HepG2 (cell line): ENCODE data around the gene BLMH. TPM values are rescaled to one million over a fixed set of nuclear protein-coding genes. Genes with fewer than 3 reads are reported as not detected.

ENCODE experiments used
- ATAC-seq: fragments of 200-7000 bp; cut with Tn5 transposase; 3 replicates; pipeline ENCODE4 v1.9.1; 2020; ENCODE audit warnings: mild to moderate bottlenecking, moderate library complexity
- BruUV-seq: library from RNA; stranded (reverse); fragments of 400-500 nt; replicated peaks from 2 replicates; lab custom pipeline; 2021; lab: Mats Ljungman, UMichigan
- CTCF ChIA-PET: fragments of 300-600 bp; formaldehyde crosslinking; extraction: SDS; loops from one replicate; lab custom pipeline; 2021; ENCODE audit warnings: low total read pairs, inconsistent platforms, low intra/inter-chr PET ratio; lab: Yijun Ruan, JAX
- POLR2A ChIA-PET: fragments of 350-600 bp; sonication (Branson Sonifier 250); formaldehyde crosslinking; loops from one replicate; lab custom pipeline; 2020; ENCODE audit warnings: antibody characterized with exemption, inconsistent platforms; lab: Yijun Ruan, JAX
- DNase-seq: peaks from one replicate; pipeline ENCODE4 v3.0.0-alpha.2; 2015; ENCODE audit warnings: low spot score
- FAIRE-seq: peaks from 3 replicates; lab custom pipeline; 2011; peaks lifted over from hg19 to GRCh38; lab: Jason Lieb, UNC
- H2AFZ ChIP-seq: one replicate; pipeline ENCODE4 v1.6.1; 2011; ENCODE audit warnings: low read length, inconsistent platforms
- H3K27ac ChIP-seq: fragments of 300-600 bp; 3 replicates; pipeline ENCODE4 v1.8.0; 2011; ENCODE audit warnings: mixed run types, mild to moderate bottlenecking, mixed read lengths, low read length, inconsistent platforms; ENCODE audit not compliant: insufficient read depth; ENCODE audit errors: extremely low read length
- H3K27me3 ChIP-seq, 2 experiments: fragments of 200-600 bp in 1 of 2; 2 replicates in 1 of 2; 3 replicates in 1 of 2; pipeline versions ENCODE4 v1.6.0 to v1.8.0; 2011; ENCODE audit warnings: low read length in 2 of 2, mild to moderate bottlenecking in 2 of 2, moderate library complexity in 2 of 2, inconsistent platforms in 1 of 2; ENCODE audit not compliant: insufficient read depth in 2 of 2, control insufficient read depth in 1 of 2
- H3K36me3 ChIP-seq, 2 experiments: fragments of 200-600 bp in 1 of 2; replicated peaks in 1 of 2; 2 replicates in 1 of 2; 3 replicates in 1 of 2; pipeline versions ENCODE4 v1.5.1 to v1.8.0; 2011; ENCODE audit warnings: low read length in 2 of 2, inconsistent platforms in 1 of 2; ENCODE audit not compliant: insufficient read depth in 2 of 2, control insufficient read depth in 1 of 2
- H3K4me1 ChIP-seq: 2 replicates; pipeline ENCODE4 v1.5.1; 2012; ENCODE audit warnings: low read length, inconsistent platforms; ENCODE audit not compliant: insufficient read depth
- H3K4me2 ChIP-seq: 2 replicates; pipeline ENCODE4 v1.6.0; 2011; ENCODE audit warnings: low read depth, low read length, inconsistent platforms
- H3K4me3 ChIP-seq, 3 experiments: fragments of 200-600 bp in 1 of 3; sonication (generic), shearing (Covaris generic) in 1 of 3; replicated peaks in 1 of 3; 2 replicates each; pipeline ENCODE4 v1.5.1; 2011 to 2016; ENCODE audit warnings: low read length in 3 of 3, inconsistent platforms in 2 of 3, low read depth in 2 of 3, mild to moderate bottlenecking in 2 of 3, control low read depth in 1 of 3, mixed read lengths in 1 of 3; ENCODE audit not compliant: insufficient read depth in 1 of 3
- H3K79me2 ChIP-seq: one replicate; pipeline ENCODE4 v1.6.1; 2011; ENCODE audit warnings: low read length, inconsistent platforms; ENCODE audit not compliant: insufficient read depth
- H3K9ac ChIP-seq: 2 replicates; pipeline ENCODE4 v1.6.0; 2011; ENCODE audit warnings: mild to moderate bottlenecking, low read depth, low read length, inconsistent platforms; ENCODE audit not compliant: insufficient read depth
- H3K9me3 ChIP-seq: 2 replicates; pipeline ENCODE4 v1.5.1; 2012; ENCODE audit warnings: mild to moderate bottlenecking, low read length
- H4K20me1 ChIP-seq: 2 replicates; pipeline ENCODE4 v1.6.0; 2011; ENCODE audit warnings: inconsistent platforms, mild to moderate bottlenecking, low read length, moderate library complexity; ENCODE audit not compliant: insufficient read depth
- ELF3 ChIP-seq: IDR thresholded peaks from 2 replicates; pipeline ENCODE4 v1.6.1; 2016; ENCODE audit warnings: missing genetic modification reagents, missing compliant biosample characterization
- FOXM1 ChIP-seq: sonication (generic); formaldehyde crosslinking; IDR thresholded peaks from 2 replicates; pipeline ENCODE4 v1.5.0; 2020; ENCODE audit warnings: missing genetic modification reagents
- MZF1 ChIP-seq: sonication (generic); formaldehyde crosslinking; IDR thresholded peaks from 2 replicates; pipeline ENCODE4 v1.8.1; 2023; ENCODE audit warnings: mild to moderate bottlenecking, missing genetic modification reagents, borderline replicate concordance
- PHF5A ChIP-seq: IDR thresholded peaks from one replicate; pipeline ENCODE4 v1.6.1; 2018; ENCODE audit warnings: low read depth, missing genetic modification reagents; ENCODE audit not compliant: unreplicated experiment
- REL ChIP-seq: sonication (generic); formaldehyde crosslinking; conservative IDR thresholded peaks from 2 replicates; pipeline ENCODE4 v1.8.0; 2022; ENCODE audit warnings: mild to moderate bottlenecking, missing genetic modification reagents, moderate library complexity
- RNF2 ChIP-seq: fragments of 450-650 bp; conservative IDR thresholded peaks from 2 replicates; pipeline ENCODE4 v1.6.1; 2016; ENCODE audit warnings: low read depth
- THYN1 ChIP-seq: sonication (generic); formaldehyde crosslinking; IDR thresholded peaks from 2 replicates; pipeline ENCODE4 v1.8.1; 2023; ENCODE audit warnings: low read depth, mild to moderate bottlenecking, moderate library complexity, missing genetic modification reagents, borderline replicate concordance
- ZNF484 ChIP-seq: sonication (generic); formaldehyde crosslinking; IDR thresholded peaks from 2 replicates; pipeline ENCODE4 v1.5.1; 2020; ENCODE audit warnings: mild to moderate bottlenecking, low read depth, missing genetic modification reagents, borderline replicate concordance
- ZNF7 ChIP-seq: IDR thresholded peaks from 2 replicates; pipeline ENCODE4 v1.6.1; 2016; ENCODE audit warnings: missing biosample characterization, missing genetic modification reagents
- WGBS: methylation state at CpG from one replicate; pipeline ENCODE4 v1.1.6; 2017; ENCODE audit warnings: low lambda C conversion rate; 5-methylcytosine and 5-hydroxymethylcytosine counted together
- in situ Hi-C: cut with HindIII; loops from 2 replicates; pipeline ENCODE4 v1.10.0; 2017; ENCODE audit warnings: low pct_unique_long_range_greater_than_20kb; ENCODE audit not compliant: extremely low pct_ligation_motif_present
- intact Hi-C: fragments of 100-400 bp; cut with micrococcal nuclease; formaldehyde crosslinking; loops from one replicate; pipeline ENCODE4 v1.10.0; 2022; ENCODE audit not compliant: unreplicated experiment
- polyA plus RNA-seq, 8 experiments: library from polyadenylated mRNA; depleted of rRNA in 3 of 8; stranded (reverse) in 7 of 8; unstranded in 1 of 8; fragments of >200 nt; fragmentation: Illumina TruSeq in 4 of 8; extraction: Trizol in 4 of 8; gene quantifications; 2 replicates each; pipeline versions ENCODE4 v1.2.1 to v1.2.3, GENCODE V29; 2011 to 2016; ENCODE audit warnings: low read depth in 4 of 8, missing spikeins in 1 of 8, mixed read lengths in 1 of 8; ENCODE audit not compliant: insufficient read depth in 1 of 8
- total RNA-seq, 5 experiments: library from RNA; depleted of rRNA; stranded (reverse); fragments of >200 nt; fragmentation: Illumina TruSeq; extraction: Trizol; gene quantifications; 2 replicates each; pipeline ENCODE4 v1.2.3, GENCODE V29; 2016; ENCODE audit warnings: low read depth in 1 of 5
- TF ChIP-seq, protein P1 (sequence below): sonication (generic); formaldehyde crosslinking; IDR thresholded peaks from 2 replicates; pipeline ENCODE4 v1.4.0; 2020; ENCODE audit warnings: missing genetic modification reagents
- TF ChIP-seq, protein P2 (sequence below): IDR thresholded peaks from 2 replicates; pipeline ENCODE4 v1.6.1; 2016; ENCODE audit warnings: mild to moderate bottlenecking
- TF ChIP-seq, protein P3 (sequence below): sonication (generic); formaldehyde crosslinking; IDR thresholded peaks from 2 replicates; pipeline ENCODE4 v1.4.0; 2020; ENCODE audit warnings: missing genetic modification reagents
- TF ChIP-seq, protein P4 (sequence below): sonication (generic); formaldehyde crosslinking; IDR thresholded peaks from 2 replicates; pipeline ENCODE4 v1.4.0; 2020; ENCODE audit warnings: missing genetic modification reagents, borderline replicate concordance

BLMH gene
- total and polyA plus RNA-seq, 2 of the 13 experiments (the other 11 are each of a cell fraction or from before 2014, with no cell fraction given), result 12.1 to 41.0 TPM

DNA sequence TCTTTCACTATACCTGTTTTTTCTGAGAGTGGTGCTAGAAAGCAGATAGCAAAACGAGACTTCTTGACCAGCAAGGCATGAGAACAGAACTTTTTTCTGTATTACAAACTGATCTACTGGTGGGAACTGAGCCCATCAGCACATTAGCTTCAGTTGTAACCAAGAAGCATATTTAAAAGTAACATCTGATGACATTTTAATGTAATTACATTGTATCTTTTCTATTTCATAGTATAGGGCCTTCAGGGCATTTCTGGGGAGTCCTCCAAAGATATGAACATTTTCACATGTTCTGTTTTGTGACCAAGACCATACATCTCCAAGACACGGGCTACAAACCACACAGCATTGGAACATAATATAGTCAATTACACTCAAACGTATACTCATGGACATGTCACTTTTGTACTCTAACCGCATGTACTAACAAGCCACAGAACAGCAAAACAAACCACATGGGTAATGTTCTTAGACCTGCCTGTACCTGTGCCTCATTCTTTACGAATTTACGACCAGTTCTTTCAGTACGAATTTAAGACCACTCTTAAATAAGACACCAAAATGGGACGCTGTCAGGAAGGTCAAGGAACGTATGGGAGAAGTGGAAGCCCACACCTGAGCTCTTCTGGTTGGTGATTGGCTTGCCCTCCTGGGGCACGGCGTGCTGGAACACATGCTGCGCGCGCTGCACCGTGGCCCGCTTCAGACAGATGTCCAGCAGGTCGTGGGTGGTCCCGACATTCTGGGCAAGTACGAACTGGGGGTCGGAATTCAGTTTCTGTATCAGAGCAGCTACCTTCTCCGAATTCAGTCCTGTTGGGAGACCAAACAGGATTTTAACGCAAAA lies 825 bp downstream of the BLMH start:
- Histone ChIP-seq H3K27ac (peak overlapping the region; percentile 53), H3K4me1 (peaks cover 23% of the 10 kb centered on the region), H2AFZ (peak overlapping the region; percentile 18), H3K4me2 (peak overlapping the region; percentile 83), H3K36me3 (peaks cover 0 to 20% of the 10 kb centered on the region in 2 experiments; a peak in 4 of 5 replicates), H3K9me3 (no peaks in the 10 kb centered on the region), H4K20me1 (no peaks in the 10 kb centered on the region), H3K9ac (peak overlapping the region; percentile 74), H3K4me3 (peak overlapping the region; percentile 77 to 91 (median 79)), H3K27me3 (no peaks in the 10 kb centered on the region; a peak in 2 of 5 replicates), H3K79me2 (peaks cover 17% of the 10 kb centered on the region)
- peak; percentile 34 for FAIRE-seq
- POLR2A ChIA-PET, result interaction anchor here (0.6 to 2.0 kb wide), 7 partner anchors 8 to 186 kb away, joined by 3 to 22 read pairs (median 5); partner anchors contain the start of gene TMIGD1
- ATAC-seq, result peak; percentile 83
- in situ Hi-C loops, result loop anchor here (5.0 kb wide), 1 partner anchor 46 kb away; no protein-coding TSS in a partner anchor
- BruUV-seq, result TSS peak; percentile 56
- DNase-seq, result peak; percentile 35
- 2% methylated on average over 15 of the region's 22 CpGs for WGBS
- CTCF ChIA-PET, result no interaction called here
- intact Hi-C loops, result no loop called here
- TF ChIP-seq ELF3 (CRISPR knock-in tag) (no peak), MZF1 (CRISPR knock-in tag) (no peak), THYN1 (CRISPR knock-in tag) (no peak), RNF2 (peak; percentile 69; the same call in 1 of the 2 replicates), FOXM1 (CRISPR knock-in tag) (no peak), REL (no peak), ZNF484 (CRISPR knock-in tag) (no peak), ZNF7 (CRISPR knock-in tag) (no peak), PHF5A (CRISPR knock-in tag) (no peak)
- TF ChIP-seq, protein P1, sequence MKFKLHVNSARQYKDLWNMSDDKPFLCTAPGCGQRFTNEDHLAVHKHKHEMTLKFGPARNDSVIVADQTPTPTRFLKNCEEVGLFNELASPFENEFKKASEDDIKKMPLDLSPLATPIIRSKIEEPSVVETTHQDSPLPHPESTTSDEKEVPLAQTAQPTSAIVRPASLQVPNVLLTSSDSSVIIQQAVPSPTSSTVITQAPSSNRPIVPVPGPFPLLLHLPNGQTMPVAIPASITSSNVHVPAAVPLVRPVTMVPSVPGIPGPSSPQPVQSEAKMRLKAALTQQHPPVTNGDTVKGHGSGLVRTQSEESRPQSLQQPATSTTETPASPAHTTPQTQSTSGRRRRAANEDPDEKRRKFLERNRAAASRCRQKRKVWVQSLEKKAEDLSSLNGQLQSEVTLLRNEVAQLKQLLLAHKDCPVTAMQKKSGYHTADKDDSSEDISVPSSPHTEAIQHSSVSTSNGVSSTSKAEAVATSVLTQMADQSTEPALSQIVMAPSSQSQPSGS (CRISPR knock-in tag), result no peak
- TF ChIP-seq, protein P2, sequence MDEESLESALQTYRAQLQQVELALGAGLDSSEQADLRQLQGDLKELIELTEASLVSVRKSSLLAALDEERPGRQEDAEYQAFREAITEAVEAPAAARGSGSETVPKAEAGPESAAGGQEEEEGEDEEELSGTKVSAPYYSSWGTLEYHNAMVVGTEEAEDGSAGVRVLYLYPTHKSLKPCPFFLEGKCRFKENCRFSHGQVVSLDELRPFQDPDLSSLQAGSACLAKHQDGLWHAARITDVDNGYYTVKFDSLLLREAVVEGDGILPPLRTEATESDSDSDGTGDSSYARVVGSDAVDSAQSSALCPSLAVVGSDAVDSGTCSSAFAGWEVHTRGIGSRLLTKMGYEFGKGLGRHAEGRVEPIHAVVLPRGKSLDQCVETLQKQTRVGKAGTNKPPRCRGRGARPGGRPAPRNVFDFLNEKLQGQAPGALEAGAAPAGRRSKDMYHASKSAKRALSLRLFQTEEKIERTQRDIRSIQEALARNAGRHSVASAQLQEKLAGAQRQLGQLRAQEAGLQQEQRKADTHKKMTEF, result 0 out of 2 replicates have a peak, but pooled peaks have one; percentile 19
- TF ChIP-seq, protein P3, sequence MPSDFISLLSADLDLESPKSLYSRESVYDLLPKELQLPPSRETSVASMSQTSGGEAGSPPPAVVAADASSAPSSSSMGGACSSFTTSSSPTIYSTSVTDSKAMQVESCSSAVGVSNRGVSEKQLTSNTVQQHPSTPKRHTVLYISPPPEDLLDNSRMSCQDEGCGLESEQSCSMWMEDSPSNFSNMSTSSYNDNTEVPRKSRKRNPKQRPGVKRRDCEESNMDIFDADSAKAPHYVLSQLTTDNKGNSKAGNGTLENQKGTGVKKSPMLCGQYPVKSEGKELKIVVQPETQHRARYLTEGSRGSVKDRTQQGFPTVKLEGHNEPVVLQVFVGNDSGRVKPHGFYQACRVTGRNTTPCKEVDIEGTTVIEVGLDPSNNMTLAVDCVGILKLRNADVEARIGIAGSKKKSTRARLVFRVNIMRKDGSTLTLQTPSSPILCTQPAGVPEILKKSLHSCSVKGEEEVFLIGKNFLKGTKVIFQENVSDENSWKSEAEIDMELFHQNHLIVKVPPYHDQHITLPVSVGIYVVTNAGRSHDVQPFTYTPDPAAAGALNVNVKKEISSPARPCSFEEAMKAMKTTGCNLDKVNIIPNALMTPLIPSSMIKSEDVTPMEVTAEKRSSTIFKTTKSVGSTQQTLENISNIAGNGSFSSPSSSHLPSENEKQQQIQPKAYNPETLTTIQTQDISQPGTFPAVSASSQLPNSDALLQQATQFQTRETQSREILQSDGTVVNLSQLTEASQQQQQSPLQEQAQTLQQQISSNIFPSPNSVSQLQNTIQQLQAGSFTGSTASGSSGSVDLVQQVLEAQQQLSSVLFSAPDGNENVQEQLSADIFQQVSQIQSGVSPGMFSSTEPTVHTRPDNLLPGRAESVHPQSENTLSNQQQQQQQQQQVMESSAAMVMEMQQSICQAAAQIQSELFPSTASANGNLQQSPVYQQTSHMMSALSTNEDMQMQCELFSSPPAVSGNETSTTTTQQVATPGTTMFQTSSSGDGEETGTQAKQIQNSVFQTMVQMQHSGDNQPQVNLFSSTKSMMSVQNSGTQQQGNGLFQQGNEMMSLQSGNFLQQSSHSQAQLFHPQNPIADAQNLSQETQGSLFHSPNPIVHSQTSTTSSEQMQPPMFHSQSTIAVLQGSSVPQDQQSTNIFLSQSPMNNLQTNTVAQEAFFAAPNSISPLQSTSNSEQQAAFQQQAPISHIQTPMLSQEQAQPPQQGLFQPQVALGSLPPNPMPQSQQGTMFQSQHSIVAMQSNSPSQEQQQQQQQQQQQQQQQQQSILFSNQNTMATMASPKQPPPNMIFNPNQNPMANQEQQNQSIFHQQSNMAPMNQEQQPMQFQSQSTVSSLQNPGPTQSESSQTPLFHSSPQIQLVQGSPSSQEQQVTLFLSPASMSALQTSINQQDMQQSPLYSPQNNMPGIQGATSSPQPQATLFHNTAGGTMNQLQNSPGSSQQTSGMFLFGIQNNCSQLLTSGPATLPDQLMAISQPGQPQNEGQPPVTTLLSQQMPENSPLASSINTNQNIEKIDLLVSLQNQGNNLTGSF (CRISPR knock-in tag), result no peak; the same call in 1 of the 2 replicates
- TF ChIP-seq, protein P4, sequence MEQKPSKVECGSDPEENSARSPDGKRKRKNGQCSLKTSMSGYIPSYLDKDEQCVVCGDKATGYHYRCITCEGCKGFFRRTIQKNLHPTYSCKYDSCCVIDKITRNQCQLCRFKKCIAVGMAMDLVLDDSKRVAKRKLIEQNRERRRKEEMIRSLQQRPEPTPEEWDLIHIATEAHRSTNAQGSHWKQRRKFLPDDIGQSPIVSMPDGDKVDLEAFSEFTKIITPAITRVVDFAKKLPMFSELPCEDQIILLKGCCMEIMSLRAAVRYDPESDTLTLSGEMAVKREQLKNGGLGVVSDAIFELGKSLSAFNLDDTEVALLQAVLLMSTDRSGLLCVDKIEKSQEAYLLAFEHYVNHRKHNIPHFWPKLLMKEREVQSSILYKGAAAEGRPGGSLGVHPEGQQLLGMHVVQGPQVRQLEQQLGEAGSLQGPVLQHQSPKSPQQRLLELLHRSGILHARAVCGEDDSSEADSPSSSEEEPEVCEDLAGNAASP, result no peak
